ENCODE results near the gene CADM3. TPM values are rescaled to one million over a fixed set of nuclear protein-coding genes. Genes with fewer than 3 reads are reported as not detected.
A peak's percentile ranks its signal among the peaks of the same experiment; 100 is the strongest.

Gene CADM3
- 0.76 TPM in 1 of 2 replicates, not detected in the other for total RNA-seq

DNA sequence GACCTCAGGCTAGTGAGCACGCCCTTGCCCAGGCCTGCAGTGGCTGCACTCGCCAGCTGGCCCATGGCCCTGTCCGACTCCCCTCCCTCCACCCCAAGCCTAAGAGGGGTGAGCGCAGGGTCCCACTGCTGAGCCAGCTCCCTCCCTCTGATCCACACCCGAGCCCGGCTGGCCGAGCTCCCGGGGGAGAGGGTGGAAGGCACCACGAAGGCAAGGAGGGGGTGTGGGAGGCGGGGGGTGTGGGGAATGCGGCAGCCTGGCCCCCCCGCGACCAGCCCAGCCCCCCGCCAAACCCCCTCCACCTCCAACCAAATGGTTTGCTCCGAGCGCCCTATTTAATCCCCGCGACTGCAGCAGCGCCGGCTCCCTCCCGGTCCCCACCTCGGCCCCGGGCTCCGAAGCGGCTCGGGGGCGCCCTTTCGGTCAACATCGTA, at the start of gene CADM3:
Gene CADM3 (plus strand): TSS at position 362 of the 434 bp plus-strand sequence. CDS start 151 bp downstream, outside the sequence.
- DNase-seq (ENCODE audit: extremely low read depth, low read depth, low spot score): no peak

- no peak for DNase-seq (ENCODE audit: extremely low read depth, low read depth, low spot score)
Measured at GRCh38 chr1:159122005-159122621, 49.3 kb upstream of the CADM3 start.

DNA sequence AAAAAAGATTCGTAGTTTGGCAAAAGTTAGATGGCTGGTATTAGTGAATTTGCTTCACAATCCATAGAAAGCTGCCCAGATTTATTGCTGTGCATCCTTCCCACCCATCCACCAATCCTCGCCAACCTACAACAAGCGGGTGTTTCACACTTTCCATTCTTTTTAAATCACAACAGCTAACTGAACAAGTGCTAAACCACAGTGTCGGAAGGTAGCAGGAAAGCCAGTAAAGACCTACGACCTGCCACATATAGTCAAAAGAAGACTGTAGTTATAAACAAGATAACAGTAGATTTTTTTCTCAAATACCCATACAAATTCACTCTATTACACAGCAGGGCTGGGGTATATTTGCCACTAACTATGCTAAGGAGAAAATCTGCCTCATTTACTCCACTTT, 47.8 kb upstream of the CADM3 start:
- no peak for DNase-seq (ENCODE audit: extremely low read depth, low read depth, low spot score)

DNA sequence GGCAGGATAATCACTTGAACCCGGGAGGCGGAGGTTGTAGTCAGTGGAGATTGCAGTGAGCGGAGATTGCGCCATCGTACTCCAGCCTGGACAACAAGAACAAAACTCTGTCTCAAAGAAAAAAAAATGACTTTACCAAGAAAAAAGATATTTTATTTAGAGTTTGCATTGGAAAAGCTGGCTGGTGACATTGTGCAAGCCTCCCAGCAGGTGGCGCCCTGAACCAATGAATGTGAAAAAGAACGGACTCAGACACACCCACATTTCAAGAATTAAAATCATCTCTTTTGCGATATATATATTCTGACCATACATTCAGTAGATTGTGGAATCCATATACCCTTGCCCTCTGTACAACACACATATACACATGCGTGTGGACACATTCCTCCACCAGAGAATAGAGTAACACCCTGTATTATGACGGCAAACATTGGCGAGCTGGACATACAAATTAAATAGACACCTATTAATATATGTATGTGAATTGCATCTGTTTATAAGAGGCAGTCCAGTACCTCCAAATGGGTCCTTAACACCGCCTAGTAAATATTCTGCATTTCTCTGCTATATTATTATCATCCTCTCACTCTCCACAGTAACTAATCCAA, 39.0 kb upstream of the CADM3 start:
- peak; percentile 34 for DNase-seq (ENCODE audit: extremely low read depth, low read depth, low spot score)

- no peak for DNase-seq (ENCODE audit: extremely low read depth, low read depth, low spot score)
Measured at GRCh38 chr1:159140474-159140873, 30.9 kb upstream of the CADM3 start.

GRCh38 chr1:159141584-159142390, 29.6 kb upstream of the CADM3 start:
- no peak for DNase-seq (ENCODE audit: extremely low read depth, low read depth, low spot score)

DNA sequence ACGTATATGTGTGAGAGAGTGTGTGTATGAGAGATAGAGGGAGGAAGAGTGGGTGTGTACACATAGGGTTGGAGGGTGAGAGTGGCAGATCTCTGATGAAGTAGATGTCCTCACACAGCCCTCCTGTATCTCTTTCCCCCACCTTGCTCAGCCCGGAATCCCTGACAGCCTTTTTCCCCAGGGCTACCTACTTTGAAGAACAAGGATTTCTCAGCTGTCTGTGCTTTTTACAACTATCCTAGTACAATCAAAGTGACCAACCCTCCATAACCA, 29.1 kb upstream of the CADM3 start:
- DNase-seq (ENCODE audit: extremely low read depth, low read depth, low spot score): no peak

DNA sequence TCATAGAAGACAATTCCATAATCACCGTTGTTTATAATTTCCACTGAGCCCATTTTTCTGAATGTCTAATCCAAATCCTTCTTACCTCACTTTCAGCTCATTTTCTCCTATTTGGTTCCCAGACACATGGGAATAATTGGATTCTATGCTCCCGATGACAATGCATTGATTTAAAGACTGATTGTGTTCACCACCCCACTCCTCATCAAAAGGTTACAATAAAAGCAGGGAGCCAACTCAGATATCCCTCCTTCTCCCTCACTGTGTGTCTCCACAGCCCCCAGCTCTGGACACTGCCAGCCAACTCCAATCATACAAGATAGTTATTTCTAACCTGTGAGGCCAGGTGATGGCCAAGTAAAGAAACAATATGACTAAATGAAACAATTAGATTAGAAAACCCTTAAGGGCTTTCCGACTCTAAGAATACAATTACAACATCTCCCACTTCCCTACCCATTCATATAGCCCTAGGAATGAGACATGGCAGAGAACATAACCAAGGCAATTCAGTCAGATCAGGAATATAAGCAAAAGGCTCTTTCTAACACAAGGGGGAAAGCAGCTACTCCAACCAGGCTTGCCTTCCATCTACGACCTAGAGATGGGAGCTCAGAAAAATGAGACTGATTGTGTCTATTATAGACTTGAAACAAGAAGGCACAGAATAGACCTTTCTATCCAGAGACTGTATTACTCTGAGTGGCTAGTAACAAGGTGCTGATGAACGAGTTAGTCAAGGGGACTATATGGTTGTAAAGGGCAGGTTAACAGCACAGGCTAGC, 28.5 kb upstream of the CADM3 start:
- no peak for DNase-seq (ENCODE audit: extremely low read depth, low read depth, low spot score)

DNA sequence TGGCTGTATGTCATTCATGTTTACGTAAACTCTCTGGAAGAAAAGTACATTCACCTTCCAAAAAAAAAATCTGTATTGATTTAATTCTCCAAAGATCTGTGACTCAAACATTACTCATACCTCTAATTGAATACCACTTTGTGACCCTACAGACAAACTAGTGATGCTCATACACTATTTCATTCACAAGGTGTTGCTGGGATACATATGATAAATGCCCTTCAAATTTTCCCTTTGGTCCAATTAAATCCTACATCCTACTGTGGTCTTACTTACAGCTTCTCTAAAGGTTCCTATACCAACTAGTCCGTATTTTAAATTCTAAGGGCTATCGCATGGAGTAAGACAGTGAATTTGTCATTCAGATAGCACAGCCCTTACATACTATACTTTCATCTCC, 26.8 kb upstream of the CADM3 start:
- no peak for DNase-seq (ENCODE audit: extremely low read depth, low read depth, low spot score)

DNA sequence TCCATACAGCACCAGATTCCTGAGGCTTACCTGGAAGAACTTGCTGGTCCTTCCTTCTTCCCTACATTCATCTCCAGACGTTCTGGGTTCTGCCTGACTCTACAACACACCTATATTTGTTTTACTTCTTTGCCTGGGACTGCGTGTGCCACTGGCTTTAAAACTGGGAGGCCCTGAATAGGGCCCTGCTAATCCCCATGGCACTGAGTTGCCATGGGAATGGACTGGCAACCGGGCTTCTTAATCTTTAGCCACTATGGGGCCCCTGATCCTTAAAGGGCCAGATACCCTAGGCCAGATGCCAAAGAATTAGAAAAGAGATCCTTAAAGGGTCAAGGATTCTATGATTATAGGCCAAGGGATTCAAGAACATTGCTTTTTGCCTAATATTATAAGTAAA, 24.4 kb upstream of the CADM3 start:
- no peak for DNase-seq (ENCODE audit: extremely low read depth, low read depth, low spot score)

- DNase-seq (ENCODE audit: extremely low read depth, low read depth, low spot score): no peak
Measured at GRCh38 chr1:159152031-159152430, 19.4 kb upstream of the CADM3 start.

GRCh38 chr1:159161001-159161718, 10.3 kb upstream of the CADM3 start:
- peak; percentile 68 for DNase-seq (ENCODE audit: extremely low read depth, low read depth, low spot score)

DNA sequence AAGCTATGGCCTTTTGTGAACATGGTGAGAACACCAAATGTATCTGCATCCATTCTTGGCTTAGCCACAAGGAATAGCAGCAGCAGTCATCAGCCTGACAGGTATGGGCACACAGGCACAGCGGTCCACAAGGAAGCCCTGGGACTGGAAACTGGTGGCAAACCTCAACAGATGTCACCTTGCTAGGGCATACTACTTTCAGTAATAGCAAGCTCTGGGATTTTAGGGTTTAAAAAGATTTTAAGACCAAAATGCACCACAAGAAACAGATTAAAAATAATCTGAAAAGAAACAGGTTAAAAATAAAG, 9.7 kb upstream of the CADM3 start:
- no peak for DNase-seq (ENCODE audit: extremely low read depth, low read depth, low spot score)

DNA sequence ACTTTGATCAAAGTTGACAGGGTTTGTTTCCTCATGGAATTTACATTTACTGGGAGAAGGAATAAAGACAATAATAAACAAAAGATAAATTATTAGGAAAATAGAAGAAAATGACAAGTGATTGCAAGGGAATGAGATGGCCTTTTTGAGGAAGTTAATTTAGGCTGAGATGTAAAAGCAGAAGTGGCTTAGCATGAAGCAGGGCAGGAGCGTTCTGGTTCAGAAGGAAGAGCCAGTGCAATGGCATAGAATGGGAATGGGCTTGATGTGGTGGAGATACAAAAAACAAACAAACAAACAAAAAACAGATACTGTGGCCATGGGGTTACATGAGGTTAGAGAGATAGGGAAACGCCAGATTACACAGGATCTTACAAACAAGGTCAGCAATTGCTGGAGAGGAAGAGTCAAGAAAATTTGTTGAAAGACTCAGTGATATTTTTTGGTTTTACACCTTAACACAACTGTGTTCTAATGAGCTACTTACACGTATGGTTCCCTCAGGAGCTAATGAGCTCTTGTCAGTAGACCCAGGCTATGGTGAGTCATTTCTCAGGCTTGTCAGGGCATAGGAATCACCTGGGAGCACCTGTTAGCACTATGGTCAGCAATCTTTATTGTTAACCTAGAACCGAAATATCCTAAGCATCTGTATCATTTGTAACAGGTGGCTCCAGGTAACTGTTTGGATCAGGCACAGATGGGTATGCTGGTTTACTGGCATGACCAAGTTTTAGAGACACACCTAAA, 8.7 kb upstream of the CADM3 start:
- no peak for DNase-seq (ENCODE audit: extremely low read depth, low read depth, low spot score)

- no peak for DNase-seq (ENCODE audit: extremely low read depth, low read depth, low spot score)
Measured at GRCh38 chr1:159163614-159164228, 7.7 kb upstream of the CADM3 start.

GRCh38 chr1:159168043-159168442, 3.4 kb upstream of the CADM3 start:
- no peak for DNase-seq (ENCODE audit: extremely low read depth, low read depth, low spot score)

GRCh38 chr1:159170639-159171038, 776 bp upstream of the CADM3 start:
- no peak for DNase-seq (ENCODE audit: extremely low read depth, low read depth, low spot score)

GRCh38 chr1:159171688-159172501, 480 bp downstream of the CADM3 start:
- no peak for DNase-seq (ENCODE audit: extremely low read depth, low read depth, low spot score)

All from glomerular endothelial cell (primary cell).